GM21723 (cell line): ENCODE measurements around the gene TNN.
A peak's percentile ranks its signal among the peaks of the same experiment; 100 is the strongest.

ENCODE experiments used
- ATAC-seq: cut with Tn5 transposase; IDR thresholded peaks from one replicate; pipeline ENCODE4 v1.9.1; 2021; ENCODE audit warnings: mild to moderate bottlenecking, moderate library complexity; ENCODE audit not compliant: unreplicated experiment

Gene TNN

DNA sequence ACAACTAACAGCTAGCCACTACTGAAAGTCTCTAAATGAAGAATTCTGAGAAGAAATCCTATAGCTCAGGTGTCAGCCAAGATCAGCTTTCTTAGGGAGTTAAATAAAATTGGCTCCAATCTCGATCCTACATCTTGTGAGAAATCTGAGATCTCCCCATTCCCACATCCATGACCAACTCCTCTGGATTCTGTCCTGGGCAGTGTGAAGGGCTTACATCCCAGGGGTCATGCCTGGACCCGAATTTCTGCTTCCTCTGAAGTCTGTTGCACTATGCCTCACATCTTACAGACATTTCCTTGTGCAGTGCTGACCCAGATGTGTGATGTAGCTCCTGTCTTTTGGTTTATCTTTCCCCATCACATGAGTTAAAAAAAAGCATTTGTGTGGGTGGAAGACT is 4.8 kb upstream of the TNN start:
- ATAC-seq: no peak

- ATAC-seq: no peak
Measured at GRCh38 chr1:175070818-175071217, 3.2 kb downstream of the TNN start.

GRCh38 chr1:175071276-175071943 is 3.8 kb downstream of the TNN start:
- ATAC-seq: no peak

DNA sequence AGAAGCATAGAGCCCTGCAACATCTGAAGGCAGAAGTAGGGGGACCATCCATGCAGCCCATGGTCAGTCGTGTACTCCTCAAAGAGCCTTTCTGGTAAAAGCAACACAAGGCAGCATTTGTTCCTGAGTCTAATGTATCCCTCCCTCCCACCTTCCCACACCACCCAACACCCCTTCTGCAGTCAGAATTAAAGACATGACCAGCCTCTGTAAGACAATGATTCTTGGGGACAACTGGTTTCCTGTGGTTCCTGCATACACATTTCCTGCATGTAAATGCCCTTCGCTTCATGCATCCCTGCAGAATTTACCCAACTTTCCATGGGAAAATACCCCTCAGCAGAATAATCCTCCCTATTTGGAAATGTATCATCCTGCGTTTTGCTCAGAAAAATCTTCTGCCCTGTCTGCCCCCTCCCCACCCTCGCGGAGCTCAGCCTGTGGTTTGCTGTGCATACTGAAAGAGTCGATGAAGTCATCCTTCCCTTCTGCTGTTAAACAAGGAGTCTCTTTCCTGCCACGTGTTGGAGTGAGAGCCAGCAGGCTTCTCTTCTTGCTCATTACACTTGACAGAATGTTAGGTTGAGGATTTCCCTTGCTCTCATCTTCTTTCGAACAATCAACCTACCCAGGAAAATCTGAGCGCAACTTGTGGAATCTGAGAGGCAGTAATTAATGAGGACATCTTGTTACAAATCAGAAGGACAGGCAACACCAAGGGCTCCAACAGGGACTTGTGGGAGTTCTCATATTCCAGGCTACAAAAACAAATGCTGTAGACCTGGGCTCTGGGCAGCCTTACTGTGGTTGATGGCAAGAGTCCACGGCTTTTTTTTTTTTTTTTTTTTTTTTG is 4.7 kb downstream of the TNN start:
- ATAC-seq: peak; percentile 73

DNA sequence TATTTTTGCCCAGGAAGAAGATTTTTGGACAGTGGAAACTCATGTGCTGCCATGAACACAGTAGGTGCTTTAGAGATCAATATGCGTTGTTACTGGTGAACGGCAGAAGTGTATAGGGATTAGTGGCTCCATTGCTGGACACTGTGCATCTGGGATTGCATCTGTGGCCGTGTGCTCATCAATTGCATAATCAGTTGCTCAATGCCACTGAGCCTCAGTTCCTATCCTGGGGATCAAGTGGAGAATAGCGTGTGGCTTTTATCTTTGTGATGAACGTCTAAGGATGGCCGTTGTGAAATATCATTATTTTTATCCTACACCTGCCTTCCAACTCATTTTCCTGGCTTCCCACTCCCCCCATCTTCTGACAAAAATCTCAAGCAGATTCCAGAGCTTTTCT is 5.4 kb downstream of the TNN start:
- ATAC-seq: no peak

- no peak for ATAC-seq
Measured at GRCh38 chr1:175073633-175074032, 6.0 kb downstream of the TNN start.

- ATAC-seq: no peak
Measured at GRCh38 chr1:175075572-175076568, 8.2 kb downstream of the TNN start.

GRCh38 chr1:175077356-175078030 is 9.9 kb downstream of the TNN start:
- no peak for ATAC-seq

- no peak for ATAC-seq
Measured at GRCh38 chr1:175078629-175079028, 11.0 kb downstream of the TNN start.

DNA sequence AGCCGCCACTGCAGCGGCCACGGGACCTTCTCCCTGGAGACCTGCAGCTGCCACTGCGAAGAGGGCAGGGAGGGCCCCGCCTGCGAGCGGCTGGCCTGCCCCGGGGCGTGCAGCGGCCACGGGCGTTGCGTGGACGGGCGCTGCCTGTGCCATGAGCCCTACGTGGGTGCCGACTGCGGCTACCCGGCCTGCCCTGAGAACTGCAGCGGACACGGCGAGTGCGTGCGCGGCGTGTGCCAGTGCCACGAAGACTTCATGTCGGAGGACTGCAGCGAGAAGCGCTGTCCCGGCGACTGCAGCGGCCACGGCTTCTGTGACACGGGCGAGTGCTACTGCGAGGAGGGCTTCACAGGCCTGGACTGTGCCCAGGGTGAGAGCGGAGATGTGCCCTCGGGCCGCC is 11.7 kb downstream of the TNN start:
- no peak for ATAC-seq

DNA sequence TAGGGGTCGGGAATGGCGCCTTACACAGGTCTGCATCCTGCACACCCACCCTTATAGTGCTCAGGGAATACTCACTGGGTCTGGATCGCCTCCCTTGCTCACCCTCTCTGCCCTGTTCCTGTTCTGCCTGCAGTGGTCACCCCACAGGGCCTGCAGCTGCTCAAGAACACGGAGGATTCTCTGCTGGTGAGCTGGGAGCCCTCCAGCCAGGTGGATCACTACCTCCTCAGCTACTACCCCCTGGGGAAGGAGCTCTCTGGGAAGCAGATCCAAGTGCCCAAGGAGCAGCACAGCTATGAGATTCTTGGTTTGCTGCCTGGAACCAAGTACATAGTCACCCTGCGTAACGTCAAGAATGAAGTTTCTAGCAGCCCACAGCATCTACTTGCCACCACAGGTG is 12.4 kb downstream of the TNN start:
- ATAC-seq: no peak

- no peak for ATAC-seq
Measured at GRCh38 chr1:175081983-175082382, 14.3 kb downstream of the TNN start.

- ATAC-seq: no peak
Measured at GRCh38 chr1:175088525-175088951, 20.9 kb downstream of the TNN start.

GRCh38 chr1:175089136-175089718 is 21.6 kb downstream of the TNN start:
- ATAC-seq: no peak

DNA sequence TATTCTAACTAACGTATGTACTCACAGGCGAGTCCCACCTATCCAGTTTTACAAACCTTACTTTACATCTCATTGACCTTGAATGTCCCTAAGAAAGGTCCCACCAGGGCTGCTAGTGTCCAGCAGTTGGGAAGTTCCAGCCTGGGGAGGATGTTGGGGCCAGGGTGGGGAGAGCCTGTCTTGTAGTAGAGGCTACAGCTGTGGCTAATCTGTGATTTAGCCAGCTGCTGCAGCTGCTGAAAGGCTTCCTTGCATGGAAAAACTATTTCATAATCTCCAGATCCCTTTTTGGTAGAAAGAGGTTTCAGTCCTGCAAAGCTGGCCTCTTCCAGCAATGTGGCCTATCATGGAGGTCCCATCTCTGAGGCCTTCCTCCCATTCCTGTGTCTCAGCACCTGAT is 23.1 kb downstream of the TNN start:
- ATAC-seq: no peak

DNA sequence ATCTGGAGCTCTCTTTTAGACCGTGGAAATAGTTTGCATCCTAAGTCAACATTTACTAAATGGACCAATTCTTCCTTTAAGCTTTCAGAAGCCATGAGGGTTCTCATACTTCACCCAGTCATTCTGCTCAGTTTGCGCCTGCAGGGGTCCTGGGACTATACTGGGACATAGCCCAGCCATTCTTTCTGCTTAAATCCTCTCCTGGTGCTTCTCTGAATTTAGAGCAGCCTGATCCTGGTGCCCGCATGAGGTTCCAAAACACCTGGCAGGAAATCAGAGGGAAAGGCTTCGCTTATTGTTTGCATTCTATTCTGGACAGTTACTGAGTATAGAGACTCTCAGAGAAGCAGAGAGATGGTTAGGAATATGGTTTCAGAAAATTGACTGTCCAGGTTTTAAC is 27.0 kb downstream of the TNN start:
- ATAC-seq: no peak

- ATAC-seq: no peak
Measured at GRCh38 chr1:175095069-175095468, 27.4 kb downstream of the TNN start.

DNA sequence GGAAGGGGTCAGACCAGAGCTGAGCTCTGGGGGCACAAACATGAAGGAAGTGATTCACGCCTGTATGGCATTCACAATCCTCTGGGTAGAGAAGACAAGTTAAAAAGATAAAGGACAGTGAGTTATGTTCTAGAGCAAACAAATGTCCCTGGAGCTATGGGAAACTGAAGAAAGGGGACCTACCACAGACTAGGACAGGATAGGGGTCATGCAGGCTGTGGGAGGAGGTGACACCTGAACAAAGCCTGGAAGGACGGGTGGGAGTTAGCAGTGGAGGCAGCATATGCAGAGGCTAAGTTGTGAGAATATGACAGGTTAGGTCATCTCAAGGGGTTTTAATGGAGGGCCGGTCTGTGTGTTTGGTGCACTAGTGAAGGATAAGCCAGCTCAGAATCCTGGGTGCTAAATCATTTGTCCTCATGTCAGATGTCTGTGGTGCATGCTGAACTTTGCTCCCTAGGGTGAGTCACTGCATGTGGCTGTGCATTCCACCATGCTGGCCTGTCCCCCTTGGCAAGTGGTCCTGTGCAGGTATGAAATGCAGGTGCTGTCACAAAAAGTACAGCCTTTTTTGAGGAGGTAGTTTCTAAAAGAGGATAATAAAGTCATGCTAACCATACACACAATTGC is 28.5 kb downstream of the TNN start:
- no peak for ATAC-seq

DNA sequence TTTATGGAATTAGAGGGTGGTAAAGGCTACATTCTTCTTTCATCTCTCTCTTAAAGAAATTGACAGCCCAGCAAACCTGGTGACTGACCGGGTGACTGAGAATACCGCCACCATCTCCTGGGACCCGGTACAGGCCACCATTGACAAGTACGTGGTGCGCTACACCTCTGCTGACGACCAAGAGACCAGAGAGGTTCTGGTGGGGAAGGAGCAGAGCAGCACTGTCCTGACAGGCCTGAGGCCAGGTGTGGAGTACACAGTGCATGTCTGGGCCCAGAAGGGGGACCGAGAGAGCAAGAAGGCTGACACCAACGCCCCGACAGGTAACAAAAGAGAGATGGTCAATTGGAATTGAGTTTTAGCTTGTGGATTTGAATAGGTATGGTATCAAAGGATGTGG is 29.7 kb downstream of the TNN start:
- ATAC-seq: no peak

- ATAC-seq: no peak
Measured at GRCh38 chr1:175099916-175100315, 32.3 kb downstream of the TNN start.
